ENCODE measurements around the gene NFATC3.
"Not testable (repeated sequence)": the region's sequence is repeated elsewhere in the genome, so short reads cannot be mapped to it uniquely, and the experiment has no call there.

The NFATC3 gene

GRCh38 chr16:68090533-68090932, 5.4 kb downstream of the NFATC3 start:
- no peak for DNase-seq

- DNase-seq = no peak
These were observed 6.5 kb downstream of the NFATC3 start for GRCh38 chr16:68091380-68092261.

GRCh38 chr16:68092275-68092674, 7.1 kb downstream of the NFATC3 start:
- DNase-seq = not testable (repeated sequence)

GRCh38 chr16:68093816-68094613, 8.8 kb downstream of the NFATC3 start:
- no peak for DNase-seq

- no peak for DNase-seq
These were observed 9.4 kb downstream of the NFATC3 start for GRCh38 chr16:68094614-68094934.

- DNase-seq = no peak
These were observed 11.3 kb downstream of the NFATC3 start for GRCh38 chr16:68096491-68096890.

GRCh38 chr16:68097088-68097487, 11.9 kb downstream of the NFATC3 start:
- DNase-seq = no peak

- DNase-seq = no peak
These were observed 12.7 kb downstream of the NFATC3 start for GRCh38 chr16:68097895-68098294.

GRCh38 chr16:68100488-68100887, 15.3 kb downstream of the NFATC3 start:
- no peak for DNase-seq

GRCh38 chr16:68105611-68106010, 20.4 kb downstream of the NFATC3 start:
- no peak for DNase-seq

- DNase-seq = not testable (repeated sequence)
These were observed 22.2 kb downstream of the NFATC3 start for GRCh38 chr16:68107230-68107928.

- not testable (repeated sequence) for DNase-seq
These were observed 24.0 kb downstream of the NFATC3 start for GRCh38 chr16:68109156-68109555.

GRCh38 chr16:68110611-68111010, 25.4 kb downstream of the NFATC3 start:
- not testable (repeated sequence) for DNase-seq

GRCh38 chr16:68111379-68111778, 26.2 kb downstream of the NFATC3 start:
- no peak for DNase-seq

- DNase-seq = no peak
These were observed 28.0 kb downstream of the NFATC3 start for GRCh38 chr16:68113059-68113761.

GRCh38 chr16:68113765-68114240, 28.6 kb downstream of the NFATC3 start:
- DNase-seq = no peak

- not testable (repeated sequence) for DNase-seq
These were observed 29.8 kb downstream of the NFATC3 start for GRCh38 chr16:68114939-68115338.

GRCh38 chr16:68115851-68116250, 30.7 kb downstream of the NFATC3 start:
- DNase-seq = no peak

GRCh38 chr16:68116256-68116867, 31.2 kb downstream of the NFATC3 start:
- DNase-seq = no peak

GRCh38 chr16:68117884-68118283, 32.7 kb downstream of the NFATC3 start:
- DNase-seq = no peak

- not testable (repeated sequence) for DNase-seq
These were observed 33.8 kb downstream of the NFATC3 start for GRCh38 chr16:68118954-68119353.

GRCh38 chr16:68120496-68120895, 35.3 kb downstream of the NFATC3 start:
- DNase-seq = not testable (repeated sequence)

Data from NCI-H524 treated with DMSO at 0.1 percent for 48 hours (cell line).